ENCODE measurements around the gene MTHFSD.

Gene MTHFSD

GRCh38 chr16:86498671-86499439, 56.2 kb downstream of the MTHFSD start:
- DNase-seq: no peak

DNA sequence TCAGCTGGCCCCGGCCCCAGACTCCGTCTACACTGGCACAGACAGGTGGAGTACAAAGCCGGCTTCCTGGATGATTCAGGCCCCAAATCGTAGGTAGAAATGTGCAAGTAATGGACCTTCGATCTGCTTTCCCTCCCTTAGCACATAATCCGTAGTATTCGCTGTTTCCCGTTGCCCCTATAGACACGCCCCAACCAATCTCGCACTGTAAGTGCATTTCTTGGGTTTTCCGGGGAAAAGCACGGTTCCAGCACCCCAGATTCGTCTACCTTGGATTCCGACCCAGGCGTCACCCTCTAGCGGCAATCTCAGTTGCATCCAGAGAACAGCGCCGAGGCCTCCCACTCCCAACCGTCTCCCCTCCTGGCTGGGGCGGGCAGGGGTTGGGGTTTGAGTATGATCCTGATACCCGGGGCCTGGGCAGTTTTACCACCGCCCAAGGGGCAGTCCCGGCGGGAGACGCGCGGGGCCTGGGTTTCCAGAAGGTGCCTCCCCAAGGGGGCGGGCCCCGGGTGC, 56.8 kb downstream of the MTHFSD start:
- no peak for DNase-seq

GRCh38 chr16:86497551-86498021, 57.4 kb downstream of the MTHFSD start:
- DNase-seq: no peak

DNA sequence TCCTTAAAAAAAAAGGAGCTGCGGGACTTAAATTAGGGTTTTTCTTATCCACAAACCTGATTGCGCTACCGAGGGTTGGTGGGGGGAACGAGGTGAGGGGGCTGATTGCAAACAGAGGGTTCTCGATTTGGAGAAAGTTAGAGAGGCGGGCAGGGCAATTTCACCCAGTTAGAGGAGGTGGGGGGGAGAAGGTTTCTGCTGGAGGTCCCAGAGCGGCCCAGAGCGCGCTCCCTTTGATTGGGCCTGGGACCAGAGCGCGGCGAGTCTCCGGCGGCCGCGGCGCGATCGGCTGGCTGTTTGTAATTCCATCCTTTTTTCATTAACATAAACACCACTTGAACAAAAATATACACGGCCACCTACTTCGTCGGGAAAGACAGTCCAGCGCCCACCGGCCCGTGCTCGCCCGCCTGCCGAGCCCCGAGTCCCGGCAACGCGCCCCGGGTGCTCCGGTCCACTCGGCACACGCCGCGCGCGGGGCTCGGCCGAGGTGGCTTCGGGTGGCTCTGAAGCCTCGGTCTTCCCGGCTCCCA, 58.0 kb downstream of the MTHFSD start:
- no peak for DNase-seq

DNA sequence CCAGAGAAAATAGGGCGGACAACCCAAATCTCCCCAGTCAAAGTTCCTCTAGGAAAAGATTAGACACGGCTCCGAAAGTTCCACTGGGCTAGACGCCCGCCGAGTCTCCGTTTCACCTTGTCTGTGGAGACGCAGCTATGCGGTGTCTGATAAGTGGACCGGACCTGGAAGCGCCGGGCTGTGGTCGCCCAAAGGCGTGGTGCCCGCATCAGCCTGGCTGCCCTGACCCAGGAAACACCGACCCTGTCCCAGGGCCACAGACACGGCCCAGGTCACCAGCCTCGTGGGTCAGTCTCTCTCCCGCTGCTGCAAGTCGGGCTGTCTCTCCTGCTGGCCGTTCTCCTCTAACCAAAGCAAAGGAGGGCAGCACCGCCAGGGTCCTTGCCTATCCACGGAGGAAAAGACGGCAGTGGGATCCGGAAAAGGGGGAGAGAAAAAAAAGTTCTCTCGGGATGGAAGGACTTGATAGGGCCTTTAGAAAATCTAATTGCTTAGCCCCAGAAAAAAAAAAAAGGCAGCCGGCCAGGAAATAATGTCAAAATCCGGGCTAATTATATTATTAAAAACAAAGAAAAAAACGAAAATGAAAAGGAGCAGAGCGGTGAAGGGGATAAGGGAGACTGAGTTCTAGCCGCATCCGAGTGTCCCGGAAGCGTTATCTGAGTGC, 58.6 kb downstream of the MTHFSD start:
- no peak for DNase-seq

DNA sequence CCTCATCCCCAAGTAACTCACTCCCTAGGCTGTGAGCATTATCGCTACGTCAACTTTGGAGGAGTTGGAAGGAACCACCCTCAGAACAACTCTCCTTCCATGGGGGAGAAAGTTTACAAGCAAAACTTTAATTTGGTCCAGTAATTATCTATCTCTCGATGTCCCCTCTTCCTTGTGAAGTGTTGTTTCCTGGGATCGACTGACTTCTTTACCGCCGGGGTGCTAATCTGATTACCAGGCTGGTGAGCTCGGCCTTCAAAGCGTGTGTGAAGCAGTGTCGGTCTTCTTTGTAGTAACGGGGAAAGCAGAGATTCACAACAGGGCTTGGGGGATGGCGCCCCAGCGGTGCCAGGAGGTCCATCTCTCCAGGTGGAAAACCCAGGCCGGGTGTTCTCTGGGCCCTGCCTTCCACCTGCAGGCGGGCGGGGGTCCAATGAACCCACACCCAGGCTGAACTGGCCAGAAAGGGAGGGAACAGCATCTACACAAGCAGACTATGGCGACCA, 59.2 kb downstream of the MTHFSD start:
- no peak for DNase-seq

- DNase-seq: no peak
Measured at GRCh38 chr16:86495357-86495701, 59.7 kb downstream of the MTHFSD start.

- DNase-seq: no peak
Measured at GRCh38 chr16:86494565-86495356, 60.3 kb downstream of the MTHFSD start.

GRCh38 chr16:86494039-86494564, 60.9 kb downstream of the MTHFSD start:
- DNase-seq: peak in 1 of 3 experiments; percentile 32

- no peak for DNase-seq
Measured at GRCh38 chr16:86492961-86493629, 61.9 kb downstream of the MTHFSD start.

DNA sequence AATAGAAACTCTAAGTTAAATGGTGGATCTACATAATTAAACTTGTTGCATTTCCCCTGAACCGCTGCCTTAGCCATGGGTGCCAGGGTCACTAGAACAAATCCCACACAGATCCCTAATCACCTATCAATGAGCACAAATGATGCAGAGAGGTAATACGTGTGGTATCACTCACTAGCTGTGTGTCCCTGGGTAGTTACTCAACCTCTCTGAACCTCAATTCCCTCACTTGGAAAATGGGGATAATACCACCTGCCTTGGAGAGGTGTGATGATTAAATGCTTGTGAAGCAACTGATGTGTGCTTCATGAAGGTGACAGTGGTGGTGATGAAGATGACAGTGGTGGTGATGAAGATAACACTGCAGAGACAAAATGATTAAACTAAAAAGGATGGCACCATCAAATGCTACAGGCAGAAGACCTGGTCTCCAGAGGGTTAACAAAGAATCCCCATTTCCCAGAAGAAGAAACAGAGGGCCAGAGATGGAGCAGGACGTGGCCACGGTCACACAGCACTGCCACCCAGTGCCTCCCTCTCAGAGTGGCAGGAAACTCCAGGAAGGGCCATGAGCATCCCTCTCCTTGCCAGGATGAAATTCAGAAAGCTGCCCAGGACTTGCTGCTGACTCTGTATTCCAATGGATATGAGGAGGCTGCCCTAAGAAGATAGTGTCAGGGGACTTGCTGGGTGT, 62.6 kb downstream of the MTHFSD start:
- DNase-seq: no peak

DNA sequence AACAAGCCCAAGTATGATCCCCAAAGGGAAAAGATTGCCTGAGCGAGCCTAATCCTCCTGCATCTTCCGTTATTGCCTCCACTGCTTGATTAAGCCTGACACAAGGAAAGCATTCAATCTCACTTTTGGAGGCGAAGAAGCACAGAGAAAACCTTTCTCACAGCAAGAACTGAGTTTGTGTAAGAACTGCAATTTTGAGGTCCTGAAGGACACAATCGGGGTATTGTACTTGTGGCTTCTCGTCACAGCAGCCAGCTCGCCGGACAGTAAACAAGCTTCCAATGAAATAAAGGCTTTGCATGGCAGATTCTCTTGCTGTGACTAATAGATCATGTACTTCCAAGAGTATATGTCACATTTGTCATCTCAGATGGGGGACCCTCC, 63.4 kb downstream of the MTHFSD start:
- no peak for DNase-seq

GRCh38 chr16:86490859-86491639, 64.0 kb downstream of the MTHFSD start:
- DNase-seq: no peak

DNA sequence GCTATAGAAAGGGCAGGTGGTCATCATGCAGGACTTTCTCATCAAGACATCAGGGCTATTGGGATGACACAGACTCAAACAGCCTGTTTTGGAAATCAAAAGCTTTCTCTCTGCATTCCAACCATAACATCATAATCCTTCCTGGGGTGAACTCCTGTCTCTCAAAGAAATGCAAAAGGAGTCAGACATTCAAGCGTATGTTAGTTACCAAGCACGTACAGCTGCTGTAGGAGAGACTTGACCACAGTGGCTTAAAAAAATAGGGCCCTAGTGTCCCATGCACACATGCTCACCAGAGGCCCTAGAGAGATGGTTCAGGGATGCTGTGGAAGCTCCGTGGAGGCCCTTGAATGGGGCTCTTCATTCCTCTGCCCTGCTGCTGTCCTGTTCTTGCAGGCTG, 69.3 kb downstream of the MTHFSD start:
- DNase-seq: no peak

GRCh38 chr16:86484240-86484639, 70.8 kb downstream of the MTHFSD start:
- DNase-seq: no peak

DNA sequence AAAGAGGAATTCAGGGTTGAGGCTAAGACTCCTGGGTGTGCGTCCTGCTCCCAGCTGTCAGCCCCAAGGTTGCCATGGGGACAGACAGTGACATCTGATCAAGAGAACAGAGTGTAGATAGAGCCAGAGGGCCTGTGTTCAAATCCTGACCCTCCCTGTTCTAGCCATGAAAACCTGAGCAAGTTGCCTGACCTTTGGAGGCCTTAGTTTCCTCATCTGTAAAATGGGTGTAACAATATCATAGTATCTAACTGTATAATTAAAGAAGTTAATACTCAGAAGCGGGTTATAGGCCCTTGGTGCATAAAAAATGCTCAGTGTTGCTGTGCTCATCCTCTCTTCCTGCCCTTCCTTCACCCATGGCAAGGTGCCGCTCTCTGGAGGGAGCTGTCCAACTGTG, 73.4 kb downstream of the MTHFSD start:
- DNase-seq: no peak

DNA sequence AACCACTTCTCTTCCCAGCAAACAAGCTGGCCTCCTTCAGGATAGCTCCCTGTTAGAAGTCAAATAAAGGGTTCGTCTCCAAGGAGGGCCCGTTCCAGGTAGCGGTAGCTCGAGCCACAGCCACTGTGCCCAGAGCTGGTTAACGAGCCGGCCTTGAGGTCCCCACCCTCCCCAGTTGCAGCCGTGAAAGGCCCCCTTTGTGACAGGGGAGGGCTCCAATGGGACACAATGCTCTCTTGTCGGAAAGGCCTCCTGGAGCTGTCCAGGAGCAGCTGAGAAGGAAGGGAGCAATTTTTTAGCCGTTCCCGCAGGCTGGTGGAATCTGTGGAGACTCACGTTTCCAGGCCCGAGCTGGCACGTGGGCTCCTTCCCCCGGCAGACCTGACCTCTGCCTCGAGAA, 74.6 kb downstream of the MTHFSD start:
- DNase-seq: no peak
